H9 (cell line): ENCODE results near the gene BIRC3. TPM values are rescaled to one million over a fixed set of nuclear protein-coding genes. Genes with fewer than 3 reads are reported as not detected.

Source experiments
- DNase-seq: peaks from one replicate; pipeline ENCODE4 v3.0.0-alpha.2; 2017
- H2AFZ ChIP-seq: one replicate; pipeline ENCODE4 v1.6.1; 2013; ENCODE audit warnings: mild to moderate bottlenecking, low read length, control low read depth, moderate library complexity
- H2AK5ac ChIP-seq: 2 replicates; pipeline ENCODE4 v1.6.1; 2013; ENCODE audit warnings: low read length, control low read depth, mixed read lengths; ENCODE audit not compliant: insufficient read length
- H2BK120ac ChIP-seq: one replicate; pipeline ENCODE4 v1.6.1; 2013; ENCODE audit warnings: low read depth, mild to moderate bottlenecking, low read length, control low read depth, inconsistent platforms; ENCODE audit not compliant: poor library complexity, severe bottlenecking
- H2BK12ac ChIP-seq: 2 replicates; pipeline ENCODE4 v1.6.1; 2013; ENCODE audit warnings: low read length, control low read depth, mixed read lengths, low read depth; ENCODE audit not compliant: insufficient read length
- H2BK15ac ChIP-seq: 2 replicates; pipeline ENCODE4 v1.6.1; 2013; ENCODE audit warnings: low read depth, low read length, control low read depth
- H2BK20ac ChIP-seq: one replicate; pipeline ENCODE4 v1.6.1; 2013; ENCODE audit warnings: low read depth, mild to moderate bottlenecking, low read length, control low read depth, inconsistent platforms; ENCODE audit not compliant: poor library complexity, severe bottlenecking
- H2BK5ac ChIP-seq: 2 replicates; pipeline ENCODE4 v1.6.1; 2013; ENCODE audit warnings: low read length, control low read depth, mixed read lengths; ENCODE audit not compliant: insufficient read length
- H3K14ac ChIP-seq: 2 replicates; pipeline ENCODE4 v1.6.1; 2013; ENCODE audit warnings: low read length, control low read depth; ENCODE audit not compliant: insufficient read depth
- H3K18ac ChIP-seq: 2 replicates; pipeline ENCODE4 v1.6.1; 2013; ENCODE audit warnings: low read depth, mild to moderate bottlenecking, mixed read lengths, low read length, control low read depth; ENCODE audit not compliant: insufficient read length
- H3K23ac ChIP-seq: 2 replicates; pipeline ENCODE4 v1.6.1; 2013; ENCODE audit warnings: low read length, control low read depth, mixed read lengths, low read depth; ENCODE audit not compliant: insufficient read length
- H3K23me2 ChIP-seq: 2 replicates; pipeline ENCODE4 v1.6.1; 2013; ENCODE audit warnings: low read depth, mild to moderate bottlenecking, mixed read lengths, low read length, control low read depth; ENCODE audit not compliant: insufficient read length, poor library complexity, severe bottlenecking
- H3K27ac ChIP-seq: 2 replicates; pipeline ENCODE4 v1.5.1; 2013; ENCODE audit warnings: low read length, control low read depth, mixed read lengths, low read depth; ENCODE audit not compliant: insufficient read length
- H3K27me3 ChIP-seq: 2 replicates; pipeline ENCODE4 v1.6.1; 2013; ENCODE audit warnings: low read length, control low read depth, inconsistent platforms; ENCODE audit not compliant: insufficient read depth
- H3K4ac ChIP-seq: 2 replicates; pipeline ENCODE4 v1.6.1; 2013; ENCODE audit warnings: low read depth, mild to moderate bottlenecking, control low read depth, inconsistent platforms, low read length, moderate library complexity
- H3K4me1 ChIP-seq: 2 replicates; pipeline ENCODE4 v1.6.1; 2013; ENCODE audit warnings: low read length, control low read depth, inconsistent platforms; ENCODE audit not compliant: insufficient read depth
- H3K4me2 ChIP-seq: 2 replicates; pipeline ENCODE4 v1.6.1; 2013; ENCODE audit warnings: low read length, control low read depth, mixed read lengths; ENCODE audit not compliant: insufficient read length, insufficient read depth
- H3K56ac ChIP-seq: 2 replicates; pipeline ENCODE4 v1.6.1; 2013; ENCODE audit warnings: low read depth, mild to moderate bottlenecking, mixed read lengths, low read length, control low read depth; ENCODE audit not compliant: insufficient read length
- H3K79me1 ChIP-seq: 2 replicates; pipeline ENCODE4 v1.6.1; 2013; ENCODE audit warnings: low read depth, mild to moderate bottlenecking, moderate library complexity, low read length, control low read depth, inconsistent platforms; ENCODE audit not compliant: insufficient read depth, poor library complexity, severe bottlenecking
- H3K79me2 ChIP-seq: 2 replicates; pipeline ENCODE4 v1.6.1; 2013; ENCODE audit warnings: low read length, control low read depth, inconsistent platforms; ENCODE audit not compliant: insufficient read depth
- H3K9ac ChIP-seq: 2 replicates; pipeline ENCODE4 v1.6.1; 2013; ENCODE audit warnings: low read length, control low read depth, mixed read lengths; ENCODE audit not compliant: insufficient read length; ENCODE audit errors: extremely low read depth
- H3K9me3 ChIP-seq: one replicate; pipeline ENCODE4 v1.6.1; 2013; ENCODE audit warnings: low read depth, low read length, inconsistent platforms; ENCODE audit not compliant: control insufficient read depth
- H3T11ph ChIP-seq: one replicate; pipeline ENCODE4 v1.6.1; 2013; ENCODE audit warnings: mild to moderate bottlenecking, low read length, control low read depth, inconsistent platforms
- H4K20me1 ChIP-seq: one replicate; pipeline ENCODE4 v1.6.1; 2013; ENCODE audit not compliant: control insufficient read depth, insufficient read length, insufficient read depth
- H4K5ac ChIP-seq: 2 replicates; pipeline ENCODE4 v1.6.1; 2013; ENCODE audit warnings: low read depth, mild to moderate bottlenecking, mixed read lengths, low read length, control low read depth; ENCODE audit not compliant: insufficient read length
- H4K8ac ChIP-seq: replicated peaks from 2 replicates; pipeline ENCODE4 v1.6.1; 2013; ENCODE audit warnings: low read length, control low read depth, mixed read lengths, low read depth; ENCODE audit not compliant: insufficient read length
- H4K91ac ChIP-seq: 2 replicates; pipeline ENCODE4 v1.6.1; 2013; ENCODE audit warnings: low read depth, mild to moderate bottlenecking, moderate library complexity, mixed read lengths, low read length, control low read depth; ENCODE audit not compliant: insufficient read length
- H3K27ac Mint-ChIP-seq, 3 experiments: 2 replicates in 2 of 3; 3 replicates in 1 of 3; pipeline ENCODE4 v1.8.0; 2020 to 2021; ENCODE audit warnings: mixed read lengths in 3 of 3, mild to moderate bottlenecking in 1 of 3, moderate library complexity in 1 of 3
- H3K27me3 Mint-ChIP-seq: 2 replicates; pipeline ENCODE4 v1.8.0; 2021; ENCODE audit warnings: low read depth, mild to moderate bottlenecking, moderate library complexity, mixed read lengths
- H3K36me3 Mint-ChIP-seq, 3 experiments: 2 replicates in 2 of 3; 3 replicates in 1 of 3; pipeline ENCODE4 v1.8.0; 2020 to 2021; ENCODE audit warnings: low read depth in 3 of 3, mixed read lengths in 3 of 3; ENCODE audit not compliant: insufficient read depth in 1 of 3
- H3K4me1 Mint-ChIP-seq, 2 experiments: 2 replicates each; pipeline ENCODE4 v1.8.0; 2020; ENCODE audit warnings: mixed read lengths in 2 of 2
- H3K4me3 Mint-ChIP-seq, 2 experiments: 2 replicates in 1 of 2; 3 replicates in 1 of 2; pipeline ENCODE4 v1.8.0; 2020 to 2021; ENCODE audit warnings: mild to moderate bottlenecking in 2 of 2, mixed read lengths in 2 of 2, moderate library complexity in 1 of 2
- H3K9me3 Mint-ChIP-seq, 2 experiments: 2 replicates in 1 of 2; 3 replicates in 1 of 2; pipeline ENCODE4 v1.8.0; 2020; ENCODE audit warnings: mild to moderate bottlenecking in 2 of 2, mixed read lengths in 2 of 2, moderate library complexity in 1 of 2
- CTCF ChIP-seq: fragments of 200-600 bp; sonication (generic); conservative IDR thresholded peaks from 3 replicates; pipeline ENCODE4 v1.8.0; 2021; ENCODE audit warnings: antibody characterized with exemption, mild to moderate bottlenecking
- WGBS: extraction: QIAGEN DNeasy Blood & Tissue Kit; methylation state at CpG from one replicate; pipeline ENCODE4 v1.1.7; 2013; ENCODE audit warnings: missing lambda C conversion rate, low lambda C conversion rate, mixed read lengths; ENCODE audit not compliant: insufficient read length; ENCODE audit errors: extremely low coverage; 5-methylcytosine and 5-hydroxymethylcytosine counted together
- total RNA-seq: library from RNA; stranded (reverse); gene quantifications from 2 replicates; pipeline ENCODE4 v1.2.1, GENCODE V29; 2021

Gene BIRC3
- total RNA-seq, 1 experiment from 2014 or later: 0.04 TPM

DNA sequence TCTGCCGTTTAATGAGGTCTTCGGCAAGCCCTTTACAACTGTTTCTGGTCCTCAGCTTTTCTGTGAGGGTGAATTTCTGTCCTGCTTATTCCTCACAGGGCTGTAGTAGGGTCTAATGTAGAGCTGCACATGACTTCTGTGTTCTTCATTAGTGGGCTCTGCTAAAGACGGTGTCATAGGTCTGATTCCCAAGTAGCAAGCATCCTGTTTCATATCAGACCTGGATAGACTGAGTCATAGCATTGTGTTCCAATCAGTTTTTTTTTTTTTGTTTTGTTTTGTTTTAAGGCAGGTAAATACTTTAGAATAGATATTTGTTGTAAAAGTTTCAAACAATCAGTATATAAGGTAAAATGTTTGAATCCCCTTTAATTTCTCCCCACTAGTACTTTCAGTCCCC lies 65.1 kb downstream of the BIRC3 start:
- peaks cover 16 to 18% of the 10 kb centered on the region in 2 experiments for H3K4me1 Mint-ChIP-seq
- Histone ChIP-seq H2BK15ac (no peak overlapping the region), H3K4me1 (no peaks in the 10 kb centered on the region), H4K91ac (no peak overlapping the region), H3K14ac (no peak overlapping the region), H3K4me2 (no peak overlapping the region), H2BK5ac (no peak overlapping the region), H3K9me3 (no peaks in the 10 kb centered on the region), H3T11ph (no peak overlapping the region), H2BK20ac (no peak overlapping the region), H4K5ac (no peak overlapping the region), H3K9ac (no peak overlapping the region), H4K20me1 (no peaks in the 10 kb centered on the region), H3K4ac (no peak overlapping the region), H3K27ac (no peak overlapping the region), H3K79me1 (no peaks in the 10 kb centered on the region), H3K18ac (no peak overlapping the region), H3K79me2 (no peaks in the 10 kb centered on the region), H2AFZ (no peak overlapping the region), H4K8ac (no peak overlapping the region), H2BK120ac (no peak overlapping the region), H3K23ac (no peak overlapping the region), H3K27me3 (no peaks in the 10 kb centered on the region), H3K23me2 (no peaks in the 10 kb centered on the region), H2AK5ac (no peak overlapping the region), H2BK12ac (no peak overlapping the region), H3K56ac (no peak overlapping the region)
- H3K27ac Mint-ChIP-seq: no peak overlapping the region
- no peaks in the 10 kb centered on the region for H3K27me3 Mint-ChIP-seq
- DNase-seq: no peak
- H3K36me3 Mint-ChIP-seq: peaks cover 5 to 45% (median 37%) of the 10 kb centered on the region in 3 experiments; a peak in 5 of 7 replicates
- TF ChIP-seq CTCF: no peak
- no peaks in the 10 kb centered on the region for H3K9me3 Mint-ChIP-seq
- H3K4me3 Mint-ChIP-seq: no peak overlapping the region
- no CpG with 5 or more reads among the region's 3 CpGs for WGBS
